Measurements from ENCODE around the gene SLC6A6.

DNA sequence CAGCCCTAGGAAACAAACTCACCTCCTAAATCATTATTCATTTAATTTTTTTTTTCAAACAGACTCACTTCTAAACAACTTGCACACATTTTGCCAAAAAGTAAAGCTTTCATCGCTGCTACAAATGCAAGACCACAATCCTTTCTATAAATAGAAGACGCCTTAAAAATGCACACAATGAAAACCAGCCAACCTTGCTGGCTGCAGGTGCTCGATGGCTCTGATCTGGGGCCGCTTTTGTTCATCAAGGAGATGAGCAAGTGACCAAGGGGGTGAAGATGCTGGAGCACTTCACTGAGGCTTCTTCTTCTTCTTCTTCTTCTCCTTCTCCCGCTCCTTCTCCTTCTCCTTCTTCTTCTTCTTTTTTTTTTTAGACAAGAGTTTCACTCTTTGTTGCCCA is 12.7 kb upstream of the SLC6A6 start:
- TF ChIP-seq POLR2A (IDR thresholded peaks at IDR 0.05; ENCODE audit: low read depth) (no peak), EP300 (IDR thresholded peaks at IDR 0.05) (no peak), POLR2AphosphoS5 (IDR thresholded peaks at IDR 0.05) (no peak)
- TF ChIP-seq, protein P1, sequence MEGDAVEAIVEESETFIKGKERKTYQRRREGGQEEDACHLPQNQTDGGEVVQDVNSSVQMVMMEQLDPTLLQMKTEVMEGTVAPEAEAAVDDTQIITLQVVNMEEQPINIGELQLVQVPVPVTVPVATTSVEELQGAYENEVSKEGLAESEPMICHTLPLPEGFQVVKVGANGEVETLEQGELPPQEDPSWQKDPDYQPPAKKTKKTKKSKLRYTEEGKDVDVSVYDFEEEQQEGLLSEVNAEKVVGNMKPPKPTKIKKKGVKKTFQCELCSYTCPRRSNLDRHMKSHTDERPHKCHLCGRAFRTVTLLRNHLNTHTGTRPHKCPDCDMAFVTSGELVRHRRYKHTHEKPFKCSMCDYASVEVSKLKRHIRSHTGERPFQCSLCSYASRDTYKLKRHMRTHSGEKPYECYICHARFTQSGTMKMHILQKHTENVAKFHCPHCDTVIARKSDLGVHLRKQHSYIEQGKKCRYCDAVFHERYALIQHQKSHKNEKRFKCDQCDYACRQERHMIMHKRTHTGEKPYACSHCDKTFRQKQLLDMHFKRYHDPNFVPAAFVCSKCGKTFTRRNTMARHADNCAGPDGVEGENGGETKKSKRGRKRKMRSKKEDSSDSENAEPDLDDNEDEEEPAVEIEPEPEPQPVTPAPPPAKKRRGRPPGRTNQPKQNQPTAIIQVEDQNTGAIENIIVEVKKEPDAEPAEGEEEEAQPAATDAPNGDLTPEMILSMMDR (IDR thresholded peaks at IDR 0.05): no peak
